OCI-M2 (cell line): ENCODE data around the gene JCAD.
"Not testable (repeated sequence)": the region's sequence is repeated elsewhere in the genome, so short reads cannot be mapped to it uniquely, and the experiment has no call there.

ENCODE experiments used
- DNase-seq: peaks from one replicate; lab custom pipeline; 2025; ENCODE audit not compliant: unreplicated experiment; lab: John Stamatoyannopoulos, UW

JCAD gene

DNA sequence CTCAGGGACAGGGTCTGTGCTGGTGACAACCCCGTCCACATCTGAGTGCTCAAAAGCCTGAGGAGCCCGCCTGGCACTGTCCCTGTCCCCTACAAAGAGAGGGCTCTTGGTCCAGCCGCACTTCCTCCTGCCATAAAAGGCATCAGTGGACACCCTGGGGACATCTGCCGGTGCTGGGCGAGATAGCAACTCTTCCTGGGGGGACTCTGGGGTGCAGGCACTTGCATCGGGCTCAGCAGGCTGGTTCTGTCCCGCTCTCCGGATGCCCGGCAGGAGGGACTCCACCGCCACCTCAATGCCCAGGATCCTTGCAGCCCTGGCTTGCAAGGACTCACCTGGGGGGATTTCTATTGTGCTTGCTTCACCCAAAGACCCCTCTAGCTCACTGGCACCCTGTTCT lies 32.8 kb downstream of the JCAD start:
- DNase-seq = no peak

DNA sequence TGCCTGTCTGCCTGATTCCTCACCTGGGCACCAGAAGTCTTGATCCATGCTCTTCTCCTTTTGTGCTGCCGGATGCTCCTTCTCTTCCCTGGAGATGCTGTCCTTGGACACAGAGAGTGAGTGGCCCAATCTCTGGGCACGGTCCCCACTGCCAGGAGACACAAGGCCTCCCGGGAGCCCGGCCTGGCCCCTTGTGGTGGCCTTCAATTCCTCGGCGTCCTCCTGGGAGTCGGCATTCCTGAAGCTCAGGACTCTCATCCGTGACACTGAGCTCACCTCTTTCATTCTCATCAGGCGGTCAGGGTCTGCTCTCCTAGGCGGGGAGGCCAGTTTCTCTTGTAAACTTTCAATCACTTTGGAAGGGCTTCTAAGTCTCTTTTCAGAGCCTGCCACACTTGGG lies 33.3 kb downstream of the JCAD start:
- DNase-seq = no peak

DNA sequence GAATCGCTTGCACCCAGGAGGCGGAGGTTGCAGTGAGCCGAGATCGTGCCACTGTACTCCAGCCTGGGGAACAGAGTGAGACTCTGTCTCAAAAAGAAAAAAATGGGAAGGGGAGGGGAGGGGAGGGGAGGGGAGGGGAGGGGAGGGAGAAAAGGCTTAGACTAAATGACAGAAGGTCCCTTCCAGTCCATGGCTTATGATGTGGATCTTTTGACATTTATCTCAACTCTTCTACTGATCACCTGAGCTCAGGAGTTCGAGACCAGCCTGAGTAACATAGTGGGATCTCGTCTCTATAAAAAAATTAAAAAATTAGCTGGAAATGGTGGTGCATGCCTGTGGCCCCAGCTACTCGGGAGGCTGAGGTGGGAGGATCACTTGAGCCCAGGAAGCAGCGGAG lies 34.0 kb downstream of the JCAD start:
- DNase-seq = not testable (repeated sequence)

DNA sequence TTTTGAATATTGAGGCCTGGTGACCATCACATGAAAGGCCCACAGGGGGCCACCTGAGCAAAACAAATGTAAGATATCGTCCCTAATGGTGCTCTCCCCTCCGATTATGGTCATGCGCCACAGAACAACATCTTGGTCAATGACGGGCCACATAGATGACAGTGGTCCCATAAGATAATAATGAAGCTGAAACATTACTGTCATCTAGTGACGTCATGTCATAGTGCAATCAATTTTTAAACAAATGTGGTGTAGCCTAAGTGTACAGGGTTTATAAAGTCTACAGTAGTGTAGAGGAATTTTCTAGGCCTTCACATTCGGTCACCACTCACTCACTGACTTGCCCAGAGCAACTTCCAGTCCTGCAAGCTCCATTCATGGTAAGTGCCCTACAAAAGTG lies 36.8 kb downstream of the JCAD start:
- DNase-seq = no peak

DNA sequence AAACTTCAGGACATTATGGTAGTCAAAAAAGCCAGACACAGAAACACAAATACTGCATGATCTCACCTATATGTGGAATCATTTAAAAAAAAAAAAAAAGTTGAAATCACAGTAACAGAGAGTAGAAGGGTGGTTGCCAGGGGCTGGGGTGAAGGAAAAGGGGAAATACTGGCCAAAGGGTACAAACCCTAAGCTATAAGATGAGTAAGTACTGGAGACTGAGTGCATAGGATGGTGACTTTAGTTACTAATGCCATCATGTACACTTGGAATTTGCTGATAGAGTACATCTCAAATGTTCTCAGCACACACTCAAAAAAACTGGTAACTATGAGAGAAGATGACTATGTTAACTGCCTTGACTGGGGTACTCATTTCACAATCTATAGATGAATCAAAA lies 39.9 kb downstream of the JCAD start:
- DNase-seq = no peak

DNA sequence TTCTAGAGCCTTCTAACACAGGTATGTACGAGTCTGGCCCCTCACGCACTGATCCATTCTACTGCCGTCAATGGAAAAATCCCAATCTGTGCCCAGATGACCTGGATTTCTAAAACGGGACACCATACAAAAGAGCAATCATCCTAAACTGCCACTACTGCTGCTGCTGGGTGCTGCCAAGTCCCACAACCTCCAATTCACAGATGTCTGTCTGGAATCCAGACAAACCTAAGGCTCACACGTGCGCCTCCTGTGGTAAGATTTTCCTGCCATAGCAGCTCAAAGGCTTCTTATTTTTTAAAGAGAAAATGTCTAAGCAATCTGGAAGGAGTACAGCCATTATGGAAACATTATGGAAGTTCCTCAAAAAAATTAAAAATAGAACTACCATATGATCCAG lies 40.9 kb downstream of the JCAD start:
- no peak for DNase-seq

DNA sequence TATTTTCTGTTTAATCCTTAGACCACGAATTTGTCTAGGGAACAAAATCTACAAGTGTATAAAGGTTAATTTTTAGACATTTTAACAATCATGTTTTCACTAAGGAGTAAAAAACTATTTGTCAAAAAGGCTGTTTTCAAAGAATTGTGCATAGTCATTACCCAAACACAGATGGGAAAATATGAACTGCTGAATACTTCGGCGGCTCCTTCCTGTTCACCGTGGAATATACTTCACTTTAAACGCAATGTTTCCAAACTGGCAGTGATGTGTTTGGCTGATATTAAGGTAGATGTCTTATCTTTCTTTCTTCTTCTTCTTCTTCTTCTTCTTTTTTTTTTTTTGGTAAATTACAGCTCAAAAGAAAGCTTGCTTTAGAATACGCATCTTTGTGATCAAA lies 41.4 kb downstream of the JCAD start:
- DNase-seq = no peak

DNA sequence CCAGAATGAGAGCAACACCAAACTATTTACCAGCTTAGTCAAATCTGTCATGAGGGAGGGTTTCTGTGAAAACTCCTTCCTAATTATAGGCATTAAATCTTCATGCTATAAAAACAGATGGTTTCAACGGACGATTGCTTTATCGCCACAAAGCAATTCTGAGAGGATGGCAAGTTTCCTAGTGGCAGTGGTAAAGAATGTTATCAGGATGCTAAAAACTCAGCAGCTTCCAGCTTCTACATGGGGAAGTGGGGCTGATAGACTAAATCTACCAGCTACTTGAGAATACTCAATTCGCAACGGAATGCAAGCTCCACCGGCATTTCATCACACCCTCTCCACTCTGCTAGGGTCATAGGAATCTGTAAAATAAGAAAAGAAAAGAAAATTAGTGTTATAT lies 41.8 kb downstream of the JCAD start:
- DNase-seq = no peak

DNA sequence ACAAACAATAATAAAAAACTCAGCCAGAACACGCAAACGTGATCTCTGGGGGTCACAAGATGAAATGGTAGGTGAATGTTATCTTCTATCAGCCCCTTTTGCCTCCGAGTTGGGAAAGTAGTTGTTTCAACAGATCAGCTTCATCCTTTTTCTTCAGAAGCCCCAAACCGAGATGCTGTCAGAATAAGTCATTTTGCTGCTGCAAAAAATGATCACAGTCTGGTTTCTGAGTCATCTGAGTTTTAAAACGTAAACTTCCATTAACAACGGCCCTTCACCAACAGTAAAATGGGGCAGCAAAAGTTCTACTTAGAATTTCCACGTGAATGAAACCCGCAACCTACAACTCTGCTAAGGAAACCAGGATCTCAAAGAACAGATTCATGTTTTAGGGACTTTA lies 44.9 kb downstream of the JCAD start:
- no peak for DNase-seq

DNA sequence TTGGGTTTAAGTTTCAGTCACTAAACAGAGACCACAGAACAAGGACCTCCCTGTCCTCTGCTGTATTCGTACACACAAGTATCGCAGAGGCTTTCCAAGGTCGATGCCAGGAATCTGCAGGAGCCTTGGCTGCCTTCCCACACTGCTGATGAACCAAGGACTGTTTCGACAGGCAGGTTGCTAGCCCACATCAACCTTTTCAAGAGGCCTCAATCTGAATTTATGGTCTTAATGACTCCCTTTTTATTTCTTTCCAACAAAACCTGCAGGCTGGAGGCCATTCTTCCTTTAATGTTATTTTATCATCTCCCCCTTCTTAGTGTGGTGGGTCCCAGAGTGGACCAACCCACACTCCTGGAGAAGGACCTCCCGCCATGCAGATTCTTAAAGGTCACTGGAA lies 45.6 kb downstream of the JCAD start:
- no peak for DNase-seq

DNA sequence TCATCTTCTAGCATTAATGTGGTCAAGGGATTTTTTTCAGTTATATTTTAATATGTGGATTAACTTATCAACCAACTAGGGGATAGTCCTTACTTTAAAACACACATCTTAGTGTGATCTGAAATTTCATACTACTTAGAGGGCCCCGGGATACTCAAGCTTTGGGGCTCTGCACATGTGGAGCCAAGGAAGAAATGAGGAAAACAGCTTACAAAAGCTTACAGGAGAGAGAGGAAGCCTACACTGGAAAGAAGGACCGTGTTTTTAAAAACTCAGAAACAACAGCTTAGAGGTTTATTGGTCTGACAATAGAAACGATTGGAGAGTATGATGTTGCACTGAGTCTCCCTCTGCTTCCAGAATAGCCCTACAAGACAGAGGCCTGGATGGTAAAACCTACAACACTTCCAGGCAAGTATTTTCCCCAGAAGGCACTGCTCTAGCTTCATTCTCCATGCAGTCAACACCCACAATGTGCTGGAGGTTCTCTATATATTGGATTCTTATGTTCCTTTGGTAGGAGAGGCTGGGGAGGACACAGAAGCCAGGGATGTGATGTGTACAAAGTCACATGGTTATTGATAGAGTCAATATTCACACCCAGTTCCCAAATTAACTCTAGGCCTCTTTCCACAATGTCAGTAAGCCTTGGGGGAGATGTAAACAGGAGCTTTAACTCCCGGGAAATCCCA lies 47.3 kb downstream of the JCAD start:
- no peak for DNase-seq

DNA sequence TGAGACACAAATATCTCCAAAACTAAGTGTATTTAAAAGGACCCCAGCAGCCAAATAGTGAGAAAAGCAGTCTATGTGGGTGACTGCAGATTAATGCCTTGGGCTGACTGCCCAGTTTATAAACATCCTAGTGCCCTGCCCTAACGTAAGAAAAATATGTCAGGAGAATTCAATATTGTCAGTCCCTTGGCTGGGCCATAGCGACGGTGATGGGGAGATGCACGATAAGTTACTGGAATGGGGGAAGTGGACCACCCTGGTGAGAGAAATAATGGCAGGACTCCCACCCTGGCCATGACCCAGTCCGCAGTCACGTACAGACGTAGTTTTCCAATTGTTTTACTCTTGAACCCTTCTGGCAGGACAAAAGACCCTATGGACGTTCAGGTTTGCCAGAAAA lies 48.0 kb downstream of the JCAD start:
- no peak for DNase-seq

DNA sequence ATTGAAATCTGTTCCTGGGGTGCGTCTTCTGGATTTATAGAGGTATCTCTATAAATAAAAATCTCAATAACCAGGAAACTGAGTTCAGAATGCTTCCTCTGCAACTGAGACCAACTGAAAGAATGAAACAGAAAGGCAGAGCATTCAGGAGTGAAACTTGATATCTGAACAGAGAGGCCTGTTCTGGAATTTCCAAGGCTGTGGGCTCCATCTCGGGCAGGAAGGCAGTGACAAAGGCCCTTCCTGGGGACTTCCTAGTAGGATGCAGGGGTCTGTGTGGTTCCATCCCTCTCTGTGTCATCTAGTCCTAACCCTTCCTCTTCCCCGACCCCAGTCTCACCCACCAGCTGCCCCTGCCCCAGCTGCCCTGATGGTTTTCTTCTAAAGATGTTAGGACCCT lies 52.0 kb downstream of the JCAD start:
- no peak for DNase-seq

DNA sequence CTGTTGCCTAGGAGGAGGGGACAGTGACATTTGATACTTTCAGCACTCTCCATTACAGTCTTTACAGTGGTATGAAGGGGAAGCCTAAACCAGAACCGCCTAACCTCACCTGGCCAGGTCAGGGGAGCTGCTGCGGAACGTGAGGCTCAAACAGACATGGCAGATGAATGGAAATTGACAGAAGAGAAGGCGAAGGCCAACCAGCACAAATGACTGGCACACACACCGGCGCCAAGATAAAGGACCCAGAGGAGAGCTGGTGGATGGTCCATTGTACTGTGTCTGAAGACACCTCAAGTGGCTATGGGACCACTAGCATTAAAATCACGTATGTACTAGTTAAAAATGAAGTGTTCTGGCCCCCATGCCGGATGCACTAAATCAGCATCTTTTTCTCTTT lies 53.0 kb downstream of the JCAD start:
- no peak for DNase-seq

DNA sequence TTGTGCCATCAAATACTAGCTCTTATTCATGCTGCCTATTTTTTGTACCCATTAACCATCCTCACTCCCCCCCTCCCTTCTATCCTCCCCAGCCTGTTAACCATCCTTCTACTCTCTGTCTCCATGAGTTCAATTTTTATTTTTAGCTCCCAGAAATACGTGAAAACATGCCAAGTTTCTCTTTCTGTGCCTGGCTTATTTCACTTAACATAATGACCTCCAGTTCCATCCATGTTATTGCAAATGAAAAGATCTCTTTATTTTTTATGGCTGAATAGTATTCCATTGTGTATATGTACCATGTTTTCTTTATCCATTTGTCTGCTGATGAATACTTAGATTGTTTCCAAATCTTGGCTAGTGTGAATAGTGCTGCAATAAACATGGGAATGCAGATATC lies 54.3 kb downstream of the JCAD start:
- DNase-seq = not testable (repeated sequence)

DNA sequence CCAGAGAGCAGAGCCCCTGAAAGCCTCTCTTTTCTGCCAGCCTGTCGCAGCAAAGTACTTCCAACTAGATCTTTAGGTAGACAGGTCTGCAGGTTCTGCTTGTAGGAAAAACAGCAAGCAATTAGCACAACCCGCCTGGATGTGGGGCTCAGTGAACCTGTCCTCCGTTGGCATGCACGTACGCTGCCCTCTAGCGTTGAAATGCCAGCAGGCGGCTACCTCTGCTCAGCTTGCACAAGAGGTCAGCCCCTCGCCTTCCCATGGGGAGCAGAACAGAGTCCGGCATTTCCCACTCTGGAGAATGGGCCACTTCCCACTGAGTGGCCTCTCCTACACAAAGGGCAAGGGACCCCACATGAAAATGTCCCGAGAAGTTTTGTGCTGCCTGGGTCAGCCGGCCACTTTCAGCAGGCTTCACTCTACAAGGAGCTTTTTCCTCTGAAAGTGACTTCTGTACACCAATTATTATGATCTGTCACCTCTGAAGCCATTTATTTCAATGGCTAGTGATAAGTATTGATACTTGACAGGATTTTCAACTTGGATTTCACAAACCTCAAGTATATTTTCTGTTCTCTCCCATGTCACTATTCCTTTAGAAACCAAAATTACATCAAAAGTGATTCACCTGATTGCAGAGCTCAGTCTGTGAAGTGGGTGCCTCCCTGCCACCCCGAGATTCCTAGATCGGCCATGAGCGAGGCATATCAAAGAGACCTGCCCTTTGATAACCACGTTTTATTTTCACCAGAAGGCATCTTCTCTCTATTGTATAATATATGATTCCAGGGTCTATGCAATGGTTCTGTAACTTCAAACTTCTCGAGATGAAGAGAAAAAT lies 56.7 kb downstream of the JCAD start:
- DNase-seq = no peak

DNA sequence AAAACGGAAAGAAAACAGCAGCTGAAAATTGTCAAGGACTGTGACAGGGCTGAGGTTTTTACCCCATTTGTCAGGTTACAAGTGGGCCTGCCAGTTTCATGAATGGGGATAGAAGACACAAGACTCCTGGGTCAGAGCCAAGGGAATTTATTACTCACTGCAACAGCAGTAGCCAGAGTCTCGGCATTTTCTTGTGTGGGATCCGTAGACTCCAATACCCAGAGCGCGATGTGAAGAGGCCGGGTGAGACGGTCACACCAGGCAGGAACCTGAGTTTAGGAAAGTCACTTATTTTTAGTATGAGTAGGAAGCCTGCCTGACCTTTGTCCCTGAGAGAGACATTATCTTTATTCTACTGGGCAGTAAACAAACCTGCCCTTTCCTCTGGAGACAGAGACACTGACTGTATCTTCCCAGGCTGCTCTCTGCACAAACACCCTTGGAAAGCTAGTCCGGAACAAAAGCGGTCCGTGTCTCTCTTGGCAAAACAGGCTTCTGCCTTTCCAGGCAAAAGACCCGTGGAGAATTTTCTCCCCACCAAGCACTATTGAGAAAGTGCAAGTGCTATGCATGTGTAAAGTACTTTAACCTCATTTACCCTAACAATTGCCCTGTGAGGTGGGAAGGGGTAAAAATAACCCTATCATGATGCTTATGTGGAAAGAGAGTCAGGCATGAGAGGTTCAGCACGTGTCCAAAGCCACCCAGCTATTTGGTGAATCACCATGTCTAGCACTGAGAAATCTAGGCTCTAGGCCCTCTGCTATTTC lies 58.4 kb downstream of the JCAD start:
- DNase-seq = no peak

DNA sequence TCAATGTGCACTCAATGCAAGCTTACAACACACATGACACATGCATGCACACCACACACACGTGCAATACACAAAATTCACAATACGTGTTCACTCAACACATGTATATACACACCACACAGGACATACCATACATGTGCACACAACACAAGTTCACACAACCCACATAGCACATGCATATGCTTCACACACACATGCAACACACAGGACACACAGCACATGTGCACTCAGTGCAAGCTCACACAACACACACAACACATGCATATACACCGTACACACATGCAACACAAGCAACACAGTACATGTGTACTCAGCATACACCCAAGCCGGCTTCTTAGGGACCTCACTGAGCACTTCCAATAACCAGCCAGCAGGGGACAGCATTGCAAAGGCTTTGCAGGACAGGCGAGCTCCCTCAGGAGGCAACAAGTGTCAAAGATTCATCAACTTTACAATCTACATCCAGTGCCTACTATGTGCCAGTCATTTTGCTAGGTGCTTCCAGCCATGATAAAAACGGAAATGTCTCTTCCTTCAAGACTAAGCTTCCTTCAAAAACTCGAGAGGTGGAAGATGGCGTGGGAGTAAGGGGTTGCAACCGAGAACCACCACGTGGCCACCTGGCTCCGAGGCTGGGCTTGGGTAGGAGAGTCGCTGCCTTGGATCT lies 61.1 kb downstream of the JCAD start:
- DNase-seq = no peak

DNA sequence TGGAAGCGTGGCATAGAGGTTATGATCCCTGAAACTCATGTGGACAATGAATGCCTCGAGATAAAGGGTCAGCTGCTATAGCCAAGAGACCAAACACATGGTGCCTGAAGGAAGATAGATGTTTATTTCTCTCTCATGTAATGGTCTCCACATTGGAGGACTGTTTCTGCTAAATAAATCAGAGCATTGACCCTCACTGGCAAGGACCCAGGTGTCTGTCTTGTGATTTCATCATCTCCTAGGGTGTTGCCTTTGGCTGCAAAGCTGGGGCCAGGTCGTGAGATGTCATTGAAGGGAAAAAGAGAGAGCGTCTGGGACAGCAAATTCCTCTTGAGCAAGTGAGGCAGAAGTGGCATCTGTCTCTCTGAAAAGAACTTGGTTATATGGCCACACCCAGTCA lies 64.6 kb downstream of the JCAD start:
- DNase-seq = no peak

DNA sequence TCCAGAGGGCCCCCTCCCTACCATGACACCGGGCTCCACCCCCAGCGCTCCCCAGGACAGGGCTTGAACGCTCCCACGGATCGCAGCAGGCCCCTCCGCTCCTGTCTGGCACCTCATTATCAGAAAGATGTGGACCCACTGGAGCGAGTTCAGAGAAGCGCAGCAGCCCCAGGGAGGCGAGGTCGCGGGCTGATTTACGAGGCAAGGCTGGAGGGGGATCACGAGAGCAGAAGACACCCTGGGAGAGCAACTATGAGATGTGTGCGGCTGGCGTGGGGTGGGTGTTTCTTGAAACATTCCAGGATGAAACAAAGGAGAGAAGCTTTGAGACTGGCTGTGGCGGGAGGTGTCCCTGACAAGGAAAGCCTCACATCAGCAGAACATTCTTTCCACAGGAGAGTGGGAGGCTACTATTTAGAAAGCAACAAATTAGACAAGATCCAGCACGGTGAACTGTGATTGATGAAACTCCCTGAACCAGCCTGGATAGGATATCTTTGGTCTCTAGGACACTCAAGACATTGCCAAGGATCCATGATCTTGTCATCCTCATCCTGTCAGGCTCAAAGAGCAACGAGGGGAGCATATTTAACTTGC lies 66.0 kb downstream of the JCAD start:
- no peak for DNase-seq

DNA sequence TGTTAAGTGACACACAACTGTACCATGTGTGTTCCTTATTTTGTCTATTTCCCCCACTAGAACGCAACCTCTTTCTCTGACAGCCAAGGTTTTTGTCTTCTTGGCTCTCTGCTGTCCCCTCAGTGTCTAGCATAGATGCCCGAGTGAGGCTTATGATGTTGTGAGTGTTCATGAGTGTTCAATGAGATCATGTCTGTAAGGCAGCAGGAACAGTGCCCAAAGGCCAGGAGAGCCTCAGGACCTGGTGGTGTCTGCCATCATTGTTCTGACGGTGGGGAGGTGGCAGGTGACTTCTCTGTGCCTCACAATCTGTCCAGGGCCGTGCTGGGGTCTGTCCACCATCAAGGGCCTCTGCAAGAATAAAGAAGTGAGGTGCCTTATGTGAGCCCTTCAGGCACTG lies 66.5 kb downstream of the JCAD start:
- DNase-seq = no peak
